IPS DF 4.7 (cell line): ENCODE results near the gene HSPG2.

Source experiments
- DNase-seq: peaks from one replicate; pipeline ENCODE4 v3.0.0-alpha.2; 2013; ENCODE audit warnings: low spot score; ENCODE audit errors: extremely low read depth

The HSPG2 gene

DNA sequence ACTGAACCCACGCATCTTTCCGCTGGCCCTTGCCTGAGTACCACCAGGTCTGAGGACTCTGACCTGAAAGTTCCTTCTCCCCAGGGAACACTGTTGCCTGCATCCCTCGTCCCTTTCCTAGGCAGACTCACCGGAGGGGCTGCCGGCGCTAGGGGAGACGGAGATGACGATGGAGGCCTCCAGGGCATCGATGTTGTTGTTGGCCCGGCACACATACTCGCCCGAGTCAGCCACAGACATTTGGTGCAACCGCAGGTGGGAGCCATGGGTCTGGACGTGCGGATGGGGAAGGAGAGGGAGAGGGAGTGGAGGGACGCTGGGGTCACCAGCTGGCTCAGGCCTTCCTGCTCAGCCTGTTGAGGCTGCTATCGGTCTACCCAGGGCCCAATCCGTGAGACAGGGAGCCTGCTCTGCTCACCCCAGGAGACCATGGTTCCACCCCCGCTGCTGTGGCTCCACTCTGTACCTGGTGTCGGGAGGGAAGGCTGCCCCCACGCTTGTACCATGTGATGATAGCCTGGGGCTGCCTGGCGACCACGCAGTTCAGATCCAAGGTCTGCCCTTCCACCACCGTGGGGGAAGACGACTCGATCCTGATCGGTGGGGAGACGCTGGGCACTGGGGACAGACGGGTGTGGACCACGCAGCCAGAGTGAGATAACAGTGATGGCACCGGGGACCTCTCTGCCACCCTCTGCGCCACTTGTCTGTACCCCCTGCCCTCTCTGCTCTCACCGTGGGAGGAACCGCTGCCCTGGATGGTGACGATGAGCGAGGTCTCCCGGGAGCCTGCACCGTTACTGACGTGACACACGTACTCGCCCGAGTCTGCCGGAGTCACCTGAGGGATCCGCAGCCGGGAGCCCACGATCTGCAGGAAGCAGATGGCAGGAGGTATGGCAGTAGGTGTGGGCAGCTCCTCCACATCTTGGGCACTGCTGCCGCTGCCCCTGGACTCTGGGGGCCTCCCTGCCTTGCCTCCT is 89.6 kb downstream of the HSPG2 start:
- DNase-seq, result no peak

DNA sequence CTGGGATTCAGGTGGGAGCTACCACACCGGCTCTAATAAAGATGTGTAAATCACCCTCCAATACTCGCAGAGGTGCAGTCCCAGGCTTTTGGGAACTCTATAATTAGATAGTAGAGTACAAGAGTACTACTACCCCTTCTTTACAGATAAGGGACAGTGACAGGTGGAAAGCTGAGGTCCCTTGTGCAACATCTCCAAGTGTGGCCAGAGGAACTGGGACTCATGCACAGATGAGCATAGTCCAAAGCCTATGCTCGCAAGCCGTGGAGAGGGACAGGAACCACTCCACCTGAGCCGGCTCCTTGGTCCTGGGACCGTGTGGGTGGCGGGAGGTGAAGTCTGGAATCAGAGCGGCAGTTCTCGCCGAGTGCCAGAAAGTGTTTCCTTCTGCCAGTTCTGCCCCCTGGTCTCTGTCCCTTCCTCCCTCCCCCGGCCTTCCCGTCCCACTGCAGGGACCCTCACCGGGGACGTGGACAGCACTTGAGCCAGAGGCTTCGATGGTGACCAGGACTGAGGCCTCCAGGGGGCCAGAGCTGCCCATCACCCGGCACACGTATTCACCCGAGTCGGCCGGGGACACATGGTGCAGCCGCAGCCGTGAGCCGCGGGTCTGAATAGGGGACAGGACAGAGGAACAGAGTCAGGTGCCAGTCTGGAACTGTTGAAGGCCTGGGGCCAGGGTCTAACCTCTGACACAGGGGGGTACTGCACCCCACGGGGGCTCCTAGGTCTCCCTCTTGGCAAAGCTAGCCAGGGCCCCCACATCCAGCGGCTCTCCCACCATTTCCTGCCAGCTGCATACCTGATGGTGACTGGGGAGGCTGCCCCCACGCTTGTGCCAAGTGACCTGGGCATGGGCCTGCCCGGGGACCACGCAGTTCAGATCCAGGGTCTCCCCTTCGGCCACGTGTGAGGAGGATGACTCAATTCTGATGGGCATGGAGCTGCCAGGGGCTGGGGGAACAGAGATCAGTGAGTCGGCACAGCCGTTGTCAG is 91.2 kb downstream of the HSPG2 start:
- no peak for DNase-seq

DNA sequence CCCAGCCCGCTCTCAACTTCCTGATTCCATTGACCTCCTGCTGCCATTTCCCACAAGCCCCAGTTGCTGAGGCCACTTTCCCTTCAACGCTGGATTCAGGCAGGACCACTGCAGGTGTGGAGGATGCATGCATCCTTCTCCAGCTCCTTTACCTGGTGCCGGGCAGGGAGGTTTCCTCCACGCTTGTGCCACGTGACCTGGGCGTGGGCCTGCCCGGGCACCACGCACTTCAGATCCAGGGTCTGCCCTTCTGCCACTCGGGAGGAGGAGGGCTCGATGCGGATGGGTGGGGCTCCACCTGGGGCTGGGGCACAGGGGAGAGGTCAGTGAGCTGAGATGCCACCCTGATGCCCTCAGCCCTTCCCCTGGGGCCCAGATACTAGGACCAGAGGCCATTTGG is 93.1 kb downstream of the HSPG2 start:
- DNase-seq, result no peak

DNA sequence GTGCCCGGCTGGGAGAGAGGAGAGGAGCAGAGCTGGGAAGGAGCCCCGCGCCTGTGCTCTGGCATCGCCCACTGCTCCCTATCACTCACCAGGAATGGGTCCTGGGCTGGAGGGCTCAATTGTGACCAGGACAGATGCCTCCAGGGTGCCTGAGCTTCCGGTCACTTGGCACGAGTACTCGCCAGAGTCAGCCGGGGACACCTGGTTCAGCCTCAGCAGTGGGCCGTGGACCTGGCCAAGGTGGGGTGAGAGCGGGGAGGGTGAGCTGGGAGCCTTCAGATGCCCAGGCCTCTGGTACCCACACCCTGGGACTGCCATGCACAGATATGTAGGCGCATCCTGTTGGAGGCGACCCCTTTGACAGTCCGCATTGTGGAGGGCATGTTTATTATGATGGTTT is 93.9 kb downstream of the HSPG2 start:
- no peak for DNase-seq

DNA sequence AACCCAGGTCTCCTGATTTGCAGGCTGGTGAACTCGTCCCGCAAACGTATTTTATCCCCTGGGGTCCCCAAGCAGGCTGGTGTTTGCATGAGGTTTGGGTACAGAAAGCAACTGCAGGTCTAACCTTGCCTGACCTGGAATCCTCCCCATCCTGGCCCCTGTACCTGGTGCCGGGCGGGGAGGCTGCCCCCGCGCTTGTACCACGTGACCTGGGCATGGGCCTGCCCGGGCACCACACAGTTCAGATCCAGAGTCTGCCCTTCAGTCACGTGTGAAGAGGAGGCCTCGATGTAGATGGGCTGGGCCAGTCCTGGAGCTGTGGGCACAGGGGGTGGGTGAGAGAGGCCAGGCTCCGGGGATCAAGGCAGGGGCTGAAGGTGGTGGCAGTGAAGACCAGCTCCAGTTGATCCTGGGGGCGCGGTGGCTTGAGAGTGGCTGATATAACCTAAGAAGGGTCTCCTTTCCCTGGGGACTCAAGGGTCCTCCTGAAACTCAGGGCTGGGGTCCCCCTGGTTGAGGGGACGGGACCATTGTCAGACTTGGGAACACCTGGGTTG is 94.4 kb downstream of the HSPG2 start:
- DNase-seq, result no peak

DNA sequence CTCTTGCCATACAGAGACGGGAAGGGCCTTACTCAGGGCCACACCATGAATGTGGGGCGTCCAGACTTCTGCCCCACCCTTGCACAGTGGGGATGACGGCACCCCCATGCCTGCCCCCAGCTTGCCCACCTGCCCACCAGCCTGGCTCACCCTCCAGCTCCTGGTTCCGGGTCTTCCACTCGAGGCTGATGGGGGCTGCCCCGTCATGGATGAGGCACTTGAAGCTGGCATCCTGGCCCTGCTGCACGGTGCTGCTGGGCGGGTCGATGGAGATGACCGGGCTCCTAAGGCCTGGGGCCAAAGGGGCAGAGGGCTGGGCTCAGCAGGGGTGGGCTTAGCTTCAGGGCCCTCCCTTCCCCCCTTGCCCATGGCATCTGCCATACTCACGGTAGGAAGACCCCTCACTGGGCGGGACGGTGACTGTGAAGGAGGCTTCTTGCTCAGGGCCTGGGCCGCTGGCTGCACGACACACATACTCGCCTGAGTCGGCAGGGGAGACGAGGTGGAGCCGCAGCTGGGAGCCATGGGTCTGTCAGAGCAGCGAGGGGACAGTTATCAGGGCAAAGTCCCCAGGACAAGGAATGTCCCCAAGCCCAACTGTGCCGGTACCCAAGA is 95.2 kb downstream of the HSPG2 start:
- no peak for DNase-seq

DNA sequence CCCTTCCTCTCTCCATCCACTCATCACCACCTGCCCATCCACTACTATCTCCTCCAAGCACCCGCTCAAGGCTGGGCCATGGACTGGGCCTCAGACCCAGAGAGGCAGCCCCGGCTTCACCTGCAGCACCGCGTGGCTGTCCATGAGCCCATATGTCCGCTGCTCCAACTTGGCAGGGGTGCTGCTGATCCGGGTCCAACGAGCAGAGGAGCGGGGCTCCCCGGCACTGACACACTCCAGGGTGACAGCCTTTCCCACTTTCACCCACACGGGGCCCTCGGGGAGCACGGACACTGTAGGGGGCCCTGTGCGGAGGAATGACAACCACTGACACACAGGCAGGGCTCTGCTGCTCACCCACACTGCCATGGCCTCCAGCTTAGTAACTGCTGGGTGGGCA is 96.1 kb downstream of the HSPG2 start:
- DNase-seq, result no peak

DNA sequence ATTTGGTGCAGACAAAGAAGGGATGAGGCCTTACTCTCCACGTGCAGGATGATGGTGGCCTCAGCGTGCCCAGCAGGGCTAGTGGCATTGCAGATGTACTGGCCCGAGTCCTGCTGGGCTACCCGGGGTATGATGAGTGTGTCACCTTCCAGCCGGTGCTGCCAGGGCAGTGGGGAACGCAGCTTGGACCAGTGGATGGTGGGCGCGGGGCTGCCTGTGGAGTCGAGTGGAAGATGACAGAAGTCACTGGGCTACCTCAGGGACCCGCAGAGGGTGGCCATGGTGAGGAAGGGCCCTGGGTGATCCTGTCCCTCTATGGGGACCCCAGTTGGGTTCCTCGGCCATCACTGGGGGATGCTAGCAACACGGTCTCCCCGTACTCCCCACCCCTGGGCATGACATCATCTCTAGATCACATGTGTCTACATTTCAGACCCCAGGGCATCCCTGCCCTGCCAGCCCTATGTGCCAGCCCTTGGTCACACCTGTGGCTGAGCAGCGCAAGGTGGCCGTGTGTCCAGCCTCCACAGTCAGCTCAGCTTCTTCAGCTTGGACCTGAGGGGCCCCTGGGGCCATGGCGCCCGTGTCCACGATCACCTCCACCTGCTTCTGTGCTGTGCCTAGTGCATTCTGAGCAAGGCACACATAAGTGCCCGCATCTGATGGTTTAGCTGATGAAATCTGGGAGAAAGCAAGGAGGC is 97.6 kb downstream of the HSPG2 start:
- no peak for DNase-seq

DNA sequence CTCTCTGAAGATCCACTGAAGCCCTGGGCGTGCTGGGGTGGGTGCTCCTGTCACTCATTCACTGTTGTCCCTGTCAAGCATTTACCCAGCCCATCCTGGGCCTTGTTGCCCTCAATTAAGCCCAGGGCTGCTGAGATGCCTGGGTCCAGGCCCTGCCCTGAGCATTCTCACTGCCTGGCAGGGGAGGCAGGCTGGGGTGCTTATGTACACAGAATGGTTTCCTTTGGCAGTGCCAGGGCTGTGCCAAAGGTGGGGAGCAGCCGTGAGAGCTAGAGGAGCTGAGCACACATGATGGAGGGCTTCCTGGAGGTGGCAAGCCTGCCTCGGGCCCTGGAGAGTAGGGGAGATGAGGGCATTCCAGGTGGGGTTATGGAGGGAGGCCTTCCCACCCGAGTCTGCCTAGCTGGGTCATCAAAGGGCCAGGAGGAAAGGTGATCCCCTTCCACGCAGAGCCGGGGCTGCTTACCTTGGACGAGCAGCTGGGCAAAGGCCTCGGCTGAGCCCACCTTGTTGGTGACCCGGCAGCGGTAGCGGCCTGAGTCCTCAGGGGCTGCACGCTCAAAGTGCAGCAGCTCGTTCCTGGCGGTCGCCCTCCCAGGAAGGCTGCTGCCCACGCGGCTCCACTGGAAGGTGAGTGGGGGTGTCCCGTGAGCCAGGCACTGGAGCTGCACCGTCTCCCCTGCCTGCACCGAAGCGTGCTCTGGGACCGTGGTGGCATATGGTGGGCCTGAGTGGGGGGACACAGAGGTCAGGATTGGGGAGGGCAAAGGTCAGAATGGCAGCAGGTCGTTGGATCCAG is 98.6 kb downstream of the HSPG2 start:
- no peak for DNase-seq

DNA sequence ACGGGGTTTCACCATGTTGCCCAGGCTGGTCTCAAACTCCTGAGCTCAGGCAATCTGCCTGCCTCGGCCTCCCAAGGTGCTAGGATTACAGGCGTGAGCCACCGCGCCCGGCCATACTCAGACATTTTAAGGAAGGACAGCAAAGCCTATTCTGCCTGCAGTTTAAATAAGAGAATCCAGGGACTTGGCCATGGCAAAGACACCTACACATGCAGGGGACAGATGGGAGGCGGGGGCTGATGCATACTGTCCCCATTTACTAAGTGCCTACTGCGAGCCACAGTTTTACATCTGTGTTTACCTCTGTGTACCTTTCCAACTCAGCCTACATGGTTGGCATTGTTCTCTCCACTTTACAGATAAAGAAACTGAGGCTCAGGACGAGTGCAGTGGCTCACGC is 99.6 kb downstream of the HSPG2 start:
- DNase-seq, result no peak

DNA sequence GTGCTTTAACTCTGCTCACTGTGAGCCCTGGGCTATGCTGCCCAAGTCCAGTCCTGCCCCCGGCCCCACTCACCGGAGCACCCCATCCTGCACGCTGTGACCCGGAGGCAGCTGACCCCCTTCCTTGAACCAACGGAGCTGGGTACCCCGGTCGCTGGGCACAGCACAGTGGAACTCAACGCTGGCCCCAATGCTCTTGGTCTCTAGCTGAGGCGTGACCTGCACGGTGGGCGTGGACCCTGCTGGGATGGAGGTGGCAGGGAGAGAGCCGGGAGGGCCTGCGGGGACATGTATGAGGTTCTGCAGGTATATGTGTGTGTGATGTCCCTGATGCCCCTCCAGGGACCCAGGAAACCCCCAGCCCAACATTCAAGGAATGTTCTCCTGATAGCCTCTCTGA is 100.4 kb downstream of the HSPG2 start:
- DNase-seq, result no peak

DNA sequence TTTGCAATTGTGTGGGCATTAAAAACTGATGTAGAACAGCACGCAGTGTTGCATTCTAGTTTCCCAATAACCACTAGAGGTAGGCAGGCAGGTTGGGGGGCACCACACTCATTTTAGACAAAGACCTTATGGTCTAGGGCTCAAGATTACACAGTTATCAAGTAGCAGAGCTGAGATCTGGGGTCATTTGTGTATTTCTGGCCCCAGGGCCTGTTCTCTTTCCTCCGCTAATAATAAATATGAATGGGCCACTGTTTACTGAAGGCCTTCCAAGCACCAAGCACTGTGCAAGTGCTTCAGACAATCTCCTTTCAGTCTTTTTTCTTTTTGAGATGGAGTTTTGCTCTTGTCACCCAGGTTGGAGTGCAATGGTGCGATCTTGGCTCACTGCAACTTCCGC is 101.1 kb downstream of the HSPG2 start:
- no peak for DNase-seq

DNA sequence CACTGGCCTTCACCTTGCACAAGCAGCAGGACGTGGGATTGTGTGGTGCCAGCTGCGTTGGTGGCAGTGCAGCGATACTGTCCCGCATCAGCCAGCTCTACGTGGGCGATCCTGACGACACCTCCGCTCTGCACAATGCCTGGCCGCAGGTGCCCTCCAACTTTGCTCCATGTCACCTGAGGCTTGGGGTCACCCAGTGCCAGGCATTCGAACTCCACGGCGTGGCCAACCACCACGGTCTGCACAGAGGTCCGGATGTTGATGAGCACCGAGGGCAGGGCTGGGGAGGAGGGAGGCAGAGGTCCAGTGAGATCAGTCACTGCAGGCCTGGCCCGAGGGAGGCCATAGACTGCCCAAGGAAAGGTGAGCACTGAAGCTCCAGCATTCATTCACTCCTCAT is 102.4 kb downstream of the HSPG2 start:
- DNase-seq, result no peak

DNA sequence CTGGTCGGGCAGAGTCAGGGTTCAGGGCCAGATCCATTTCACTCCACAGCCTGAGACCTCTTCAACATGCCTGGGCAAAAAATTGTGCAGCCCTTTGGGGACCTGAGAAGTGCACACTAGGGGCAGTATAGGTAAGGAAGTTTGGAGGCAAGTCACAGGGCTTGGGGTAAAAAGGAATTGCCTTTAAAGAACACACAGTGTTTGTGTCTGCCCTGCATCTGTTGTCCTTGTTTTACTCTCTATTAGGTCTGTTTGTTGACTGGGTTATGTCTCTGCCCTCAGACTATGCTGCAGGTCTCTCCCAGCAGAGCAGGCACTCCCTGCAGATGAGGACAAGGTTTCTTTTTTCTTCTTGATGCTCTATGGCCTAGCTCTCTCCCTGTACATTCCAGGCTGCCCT is 103.0 kb downstream of the HSPG2 start:
- no peak for DNase-seq

DNA sequence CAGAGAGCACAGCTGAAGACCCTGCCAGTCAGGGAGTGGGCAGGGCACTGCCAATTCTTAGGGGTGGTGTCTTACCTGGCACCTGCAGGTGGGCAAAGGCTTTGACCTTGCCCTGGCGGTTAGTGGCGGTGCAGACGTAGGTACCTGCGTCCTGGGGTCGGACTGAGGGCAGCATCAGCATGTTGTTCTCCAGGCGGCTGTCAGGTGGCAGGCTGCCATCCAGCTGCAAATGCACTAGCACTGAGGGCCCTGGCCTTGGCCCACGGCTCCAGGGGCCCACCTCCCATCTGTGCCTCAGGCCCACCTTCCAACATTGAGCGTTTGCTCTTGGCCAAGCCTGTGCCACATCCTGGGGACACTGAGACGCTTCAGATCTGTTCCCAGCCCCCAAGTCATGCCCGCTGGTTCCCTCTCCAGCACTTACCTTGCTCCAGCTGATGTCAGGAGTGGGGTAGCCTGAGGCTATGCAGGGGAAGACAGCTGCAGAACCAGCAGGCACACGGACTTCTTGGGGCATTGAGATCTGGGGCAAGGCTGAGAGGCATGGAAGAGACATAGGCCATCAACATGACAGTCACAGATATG is 103.6 kb downstream of the HSPG2 start:
- DNase-seq, result no peak

DNA sequence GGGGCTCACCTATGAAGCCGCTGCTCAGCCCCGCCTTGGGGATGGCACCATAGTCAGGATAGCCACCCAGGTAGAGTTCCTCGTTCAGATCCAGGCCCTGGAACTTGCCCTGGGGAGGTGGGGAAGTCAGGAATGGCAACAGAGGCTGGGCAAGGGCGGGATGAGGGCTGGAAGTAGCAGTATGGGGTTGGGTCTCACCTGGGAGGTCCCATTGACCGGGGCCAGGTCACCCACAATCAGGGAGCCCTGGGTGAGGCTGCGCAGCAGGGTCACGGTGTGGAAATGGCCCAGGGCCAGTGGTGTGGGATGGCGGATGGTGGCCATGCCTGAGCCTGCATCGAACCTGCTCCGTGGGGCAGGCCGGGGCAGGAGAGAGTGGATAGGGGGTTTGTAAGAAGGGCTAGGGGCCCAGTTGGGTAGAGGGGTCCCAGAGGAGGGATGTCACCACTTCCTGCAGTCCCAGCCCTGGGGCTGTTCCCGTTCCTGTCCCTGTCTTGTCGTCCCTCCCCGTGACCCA is 105.6 kb downstream of the HSPG2 start:
- no peak for DNase-seq

DNA sequence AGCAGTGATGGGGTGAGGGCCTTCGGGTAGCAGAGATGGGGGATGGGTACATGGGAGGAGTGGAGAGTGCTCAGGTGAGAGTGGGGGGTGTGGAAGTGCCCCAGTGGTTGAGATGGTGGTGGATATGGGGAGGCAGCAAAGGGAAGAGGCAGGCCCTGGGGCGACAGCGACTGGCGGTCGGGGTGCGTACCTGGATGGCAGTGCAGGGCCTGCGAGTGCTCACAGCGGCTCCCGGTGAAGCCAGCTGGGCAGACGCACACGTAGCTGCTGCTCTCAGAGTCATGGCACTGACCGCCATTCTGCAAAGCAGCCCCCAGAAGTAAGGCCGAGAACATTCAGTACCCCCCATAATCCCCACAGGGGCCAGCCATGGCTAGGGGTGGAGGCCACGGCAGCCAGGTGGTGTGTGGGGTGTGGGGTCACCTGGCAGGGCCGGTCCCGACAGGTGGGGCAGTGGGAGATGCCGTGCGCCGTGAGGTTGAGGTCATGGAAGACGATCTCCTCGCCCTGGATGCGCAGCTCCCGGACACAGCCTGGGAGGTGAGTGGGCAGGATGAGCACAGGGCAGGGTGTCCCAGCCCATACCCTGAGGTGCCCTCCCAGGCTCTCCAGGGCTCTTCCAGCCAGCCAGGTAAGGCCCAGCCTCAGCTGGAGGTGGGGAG is 106.2 kb downstream of the HSPG2 start:
- DNase-seq, result no peak

DNA sequence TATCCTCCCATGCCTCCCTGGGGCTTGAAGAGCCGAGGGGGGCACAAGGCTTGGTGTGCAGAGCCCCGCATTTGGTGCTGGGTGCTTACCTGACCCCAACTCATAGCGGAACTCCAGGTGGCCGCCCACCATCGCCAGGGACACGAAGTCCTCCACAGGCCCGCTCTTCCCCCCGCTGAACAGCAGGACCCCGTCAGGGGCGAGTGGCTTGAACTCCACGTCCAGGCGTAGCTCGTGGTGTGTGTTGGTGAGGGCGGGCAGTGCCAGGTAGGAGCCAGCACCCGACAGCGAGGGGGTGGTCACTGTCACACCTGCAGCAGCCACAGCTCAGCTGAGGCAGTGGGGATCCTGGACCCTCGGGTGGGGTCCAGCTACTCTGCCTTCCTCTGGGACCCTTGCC is 107.8 kb downstream of the HSPG2 start:
- DNase-seq, result no peak
